ENCODE data around the gene GPR3.
A peak's percentile ranks its signal among the peaks of the same experiment; 100 is the strongest.
"Not testable (repeated sequence)": the region's sequence is repeated elsewhere in the genome, so short reads cannot be mapped to it uniquely, and the experiment has no call there.

Gene GPR3

DNA sequence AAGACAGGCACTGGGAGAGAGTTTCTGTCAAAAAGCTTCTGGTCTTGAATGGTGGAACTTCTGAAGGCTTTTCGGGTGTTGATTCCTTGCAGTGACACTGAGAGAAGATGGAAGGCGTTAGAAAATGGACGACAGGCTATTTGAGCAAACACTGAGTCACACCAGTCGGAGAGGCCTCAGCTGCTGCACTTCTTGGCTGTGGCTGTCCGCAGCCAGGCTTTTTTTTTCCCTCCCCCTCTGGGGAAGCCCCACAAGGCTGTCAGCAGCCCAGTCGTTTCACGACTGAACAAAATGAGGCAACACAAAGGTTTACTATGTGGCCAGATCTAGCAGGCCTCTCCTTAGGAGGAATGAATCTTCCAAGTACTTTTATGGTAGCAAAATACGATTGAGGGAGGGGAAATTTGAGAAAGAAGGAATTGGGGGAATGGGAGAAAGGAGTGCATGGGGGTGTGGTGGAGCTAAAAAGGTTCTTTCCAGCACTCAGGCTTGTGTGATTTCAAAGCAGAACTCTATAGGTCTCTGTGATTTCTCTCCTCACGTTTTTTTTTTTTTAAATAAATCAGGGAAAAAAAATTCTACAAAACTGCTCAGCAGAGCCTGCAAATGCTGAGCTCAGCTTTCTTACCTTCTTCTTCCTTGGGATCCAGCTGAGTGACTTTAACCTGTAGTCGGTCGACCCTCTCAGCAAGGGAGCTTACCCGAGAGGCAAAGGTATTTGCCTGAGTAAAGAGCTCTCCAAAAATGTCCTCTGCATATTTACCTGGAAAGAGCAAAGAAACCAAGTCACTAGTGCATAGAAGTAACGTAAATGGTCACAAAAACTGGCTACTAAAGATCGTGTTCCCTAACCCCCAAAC lies 26.1 kb downstream of the GPR3 start:
- DNase-seq: peak in 42 of 51 donors; percentile 16 to 83 (median 63)

GRCh38 chr1:27423709-27424108 lies 31.3 kb downstream of the GPR3 start:
- DNase-seq: no peak

GRCh38 chr1:27427329-27427728 lies 34.9 kb downstream of the GPR3 start:
- DNase-seq: peak in 5 of 51 donors; percentile 18 to 33 (median 26)

DNA sequence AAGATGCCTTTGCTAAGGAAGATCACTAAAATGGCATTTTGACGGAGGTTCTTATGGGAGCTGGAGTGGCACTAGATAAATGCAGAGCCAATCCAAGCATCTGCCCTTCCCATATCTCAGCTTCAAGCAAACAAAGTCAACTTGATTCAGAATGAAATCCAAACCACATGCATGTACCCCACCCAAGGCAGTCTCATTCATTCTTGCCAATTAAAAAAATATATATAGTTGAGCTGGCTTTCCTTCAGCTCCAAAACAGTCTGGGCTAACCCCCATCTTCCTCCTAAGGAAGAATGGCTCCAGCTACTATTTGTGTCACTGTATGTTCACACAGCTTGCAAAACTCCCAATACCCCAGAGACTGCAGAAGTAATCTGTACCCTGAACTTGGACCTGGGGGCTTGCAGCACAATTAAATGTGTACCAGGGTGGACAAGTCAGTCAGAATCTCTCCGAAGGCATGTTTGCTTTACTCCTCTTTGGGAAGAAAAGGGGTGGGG lies 35.4 kb downstream of the GPR3 start:
- DNase-seq: peak in 1 of 51 donors; percentile 46

DNA sequence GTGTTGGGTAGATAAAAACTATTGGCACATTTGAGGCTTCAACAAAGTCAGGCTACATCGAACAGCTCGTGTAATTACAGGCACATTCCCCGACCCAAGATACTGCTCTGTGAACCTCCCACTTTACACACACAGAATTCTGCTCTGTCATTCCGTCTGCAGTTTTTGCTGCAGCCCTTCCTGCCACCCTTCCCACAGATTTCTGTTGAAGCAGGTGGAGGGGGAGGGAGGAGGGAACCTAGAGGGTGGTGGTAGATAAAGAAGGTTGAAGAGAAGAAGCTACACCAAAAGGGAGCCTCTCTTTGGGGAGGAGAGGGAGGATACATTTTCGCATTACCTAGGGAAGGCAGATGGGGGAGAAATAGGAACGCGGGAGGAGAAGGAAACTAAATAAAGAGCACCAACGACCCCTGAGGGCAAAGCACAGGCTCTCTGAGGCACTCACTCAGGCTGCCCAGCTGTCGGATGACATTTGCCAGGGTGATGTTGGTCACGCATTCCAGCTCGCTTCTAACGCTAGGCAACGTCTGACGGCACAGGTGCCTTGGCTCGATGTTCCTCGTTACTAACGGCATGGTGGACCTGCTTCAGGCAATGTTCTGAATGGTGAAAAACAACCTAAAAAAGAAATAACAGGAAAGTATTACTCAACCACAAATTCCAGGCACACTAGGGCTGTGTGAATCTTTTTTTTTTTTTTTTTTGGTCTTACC lies 36.0 kb downstream of the GPR3 start:
- peak in 9 of 51 donors; percentile 9 to 60 (median 25) for DNase-seq

GRCh38 chr1:27429029-27429425 lies 36.6 kb downstream of the GPR3 start:
- DNase-seq: no peak

DNA sequence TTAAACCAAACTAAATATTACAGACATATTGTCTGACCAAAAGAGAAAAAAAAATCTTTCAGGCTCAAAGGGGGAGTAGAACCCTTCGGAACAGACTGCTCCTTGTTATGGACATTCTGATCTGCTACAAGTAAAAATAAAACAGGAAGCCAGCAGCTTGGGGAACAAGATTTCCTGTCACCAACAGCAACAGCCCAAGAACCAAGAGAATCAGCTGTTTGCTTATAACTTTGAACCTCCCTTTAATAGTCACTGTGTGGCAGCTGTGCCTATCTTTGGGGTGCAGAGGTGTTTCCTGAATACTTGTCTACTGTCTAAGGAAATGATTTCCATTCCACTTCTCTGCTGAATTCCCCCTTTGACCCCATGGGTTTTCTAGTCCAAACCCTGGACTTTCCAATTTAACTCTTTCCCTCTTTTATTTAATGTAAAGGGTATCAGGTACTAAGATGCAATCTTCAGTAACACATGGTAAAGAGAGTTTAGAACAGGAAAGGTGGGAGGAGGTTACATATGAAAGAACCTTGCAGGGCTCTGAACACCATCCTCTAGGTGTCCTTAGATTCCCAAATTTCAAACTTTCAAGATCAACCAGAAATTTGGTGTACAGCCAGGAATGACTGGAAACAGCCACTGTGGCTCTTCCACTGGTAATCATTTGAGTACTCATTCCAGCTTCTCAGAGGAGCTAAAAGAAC lies 38.6 kb downstream of the GPR3 start:
- DNase-seq: peak in 18 of 51 donors; percentile 7 to 66 (median 23)

- no peak for DNase-seq
Observed at GRCh38 chr1:27431601-27431940, 39.1 kb downstream of the GPR3 start.

DNA sequence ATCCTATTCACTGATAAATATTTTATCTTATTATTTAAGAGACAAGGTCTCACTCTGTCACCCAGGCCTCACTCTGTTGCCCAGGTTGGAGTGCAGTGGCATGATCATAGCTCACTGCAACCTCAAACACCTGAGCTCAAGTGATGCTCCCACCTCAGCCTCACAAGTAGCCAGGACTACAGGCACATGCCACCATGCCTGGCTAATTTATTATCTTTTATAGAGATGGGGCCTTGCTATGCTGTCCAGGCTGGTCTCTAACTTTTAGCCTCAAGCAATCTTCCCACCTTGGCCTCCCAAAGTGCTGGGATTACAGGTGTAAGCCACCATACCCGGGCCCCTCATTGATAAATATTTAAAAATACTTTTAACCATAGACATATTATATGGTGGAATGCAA lies 40.3 kb downstream of the GPR3 start:
- not testable (repeated sequence) for DNase-seq

- no peak for DNase-seq
Observed at GRCh38 chr1:27433706-27434105, 41.3 kb downstream of the GPR3 start.

DNA sequence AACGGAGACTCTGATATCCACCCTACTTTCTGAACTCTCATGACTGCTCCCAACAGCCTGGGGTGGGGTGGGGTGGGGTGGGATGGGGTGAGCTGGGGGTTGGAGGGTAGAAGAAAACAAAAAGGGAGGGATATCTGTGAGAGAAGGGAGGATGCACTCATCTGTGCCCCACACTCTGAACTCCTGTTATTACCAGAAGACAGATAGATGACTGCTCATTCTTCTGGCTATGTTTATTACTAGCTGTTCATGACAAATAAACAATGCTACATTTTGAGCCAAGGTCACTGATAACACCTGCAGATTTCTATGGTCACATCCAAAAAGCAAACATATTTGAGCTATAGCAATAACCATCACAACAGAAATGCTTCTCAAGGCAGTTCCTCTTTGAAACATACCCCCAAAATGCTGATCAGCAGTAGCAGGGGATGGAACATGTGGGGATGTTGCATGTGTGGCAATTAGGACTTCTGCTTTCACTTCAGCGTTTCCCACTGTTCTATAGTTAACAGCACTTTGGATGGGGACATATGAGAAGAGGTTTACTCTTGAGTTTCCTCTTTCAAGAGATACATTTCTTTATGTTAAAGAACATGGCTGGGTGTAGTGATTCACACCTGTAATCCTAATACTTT lies 43.3 kb downstream of the GPR3 start:
- peak in 1 of 51 donors; percentile 26 for DNase-seq

DNA sequence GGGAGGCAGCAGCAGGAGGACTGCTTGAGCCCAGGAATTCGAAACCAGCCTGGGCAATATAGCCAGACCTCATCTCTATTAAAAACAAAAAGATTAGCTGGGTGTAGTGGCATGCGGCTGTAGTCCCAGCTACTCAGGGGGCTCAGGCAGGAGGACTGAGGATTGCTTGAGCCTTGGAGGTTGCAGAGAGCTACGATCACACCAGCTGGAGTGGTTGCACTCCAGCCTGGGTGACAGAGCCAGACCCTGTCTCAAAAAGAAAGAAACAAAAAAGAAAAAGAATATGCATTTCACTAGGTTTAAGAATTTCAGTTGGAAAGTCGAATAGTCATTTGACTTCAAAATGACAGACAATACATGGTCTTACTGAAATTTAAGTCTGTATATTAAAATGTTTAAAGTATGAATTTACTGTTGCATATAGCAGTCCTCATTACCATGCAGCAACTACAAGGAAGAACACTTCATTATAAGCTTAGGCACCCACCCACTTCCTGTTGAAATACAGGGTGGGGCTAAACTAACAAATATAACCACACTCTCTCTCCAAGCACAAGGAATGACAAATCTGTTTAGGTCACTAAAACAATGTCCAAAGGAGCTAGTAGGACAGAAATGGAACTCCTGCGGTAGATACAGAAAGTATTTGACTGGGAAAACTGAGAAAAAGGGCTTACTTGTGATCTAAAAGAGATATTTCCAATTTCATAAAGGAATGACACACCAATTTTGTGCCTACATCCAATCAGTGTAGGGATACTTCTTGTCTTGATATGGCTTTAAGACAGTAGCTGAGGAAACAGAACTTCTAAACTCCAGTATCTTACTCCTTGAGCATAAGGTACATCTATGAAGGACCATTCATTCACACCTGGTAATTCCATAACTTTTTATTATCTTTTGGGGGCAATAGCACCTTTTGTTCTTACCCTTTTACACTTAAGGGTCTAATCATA lies 44.1 kb downstream of the GPR3 start:
- peak in 1 of 51 donors; percentile 25 for DNase-seq

- no peak for DNase-seq
Observed at GRCh38 chr1:27438621-27439061, 46.2 kb downstream of the GPR3 start.

GRCh38 chr1:27439150-27439549 lies 46.7 kb downstream of the GPR3 start:
- no peak for DNase-seq

DNA sequence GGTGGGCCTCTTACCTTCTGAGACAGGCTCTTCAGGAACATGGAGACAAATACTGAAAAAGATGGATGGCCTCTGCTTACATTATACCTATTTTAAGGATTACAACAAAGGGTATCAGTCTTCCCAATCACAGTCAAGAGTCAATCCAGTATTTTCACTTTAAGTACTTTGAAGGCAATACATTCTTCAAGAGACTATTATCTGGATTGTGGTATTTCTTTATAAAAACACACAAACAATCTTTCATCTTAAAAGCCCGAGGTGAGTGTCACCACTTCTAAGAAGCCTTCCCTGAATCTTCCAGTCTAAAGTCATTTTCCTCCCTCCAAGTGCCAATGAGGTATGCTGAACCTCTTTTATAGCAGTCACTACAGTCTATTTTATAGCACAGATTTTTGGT lies 52.2 kb downstream of the GPR3 start:
- no peak for DNase-seq

All from hypothalamus (tissue), 51 donors.